GM12878 (cell line): Measurements from ENCODE around the gene PAEP. TPM values are rescaled to one million over a fixed set of nuclear protein-coding genes. Genes with fewer than 3 reads are reported as not detected.

ENCODE experiments used
- ATAC-seq: fragments of 200-7000 bp; cut with Tn5 transposase; 3 replicates; pipeline ENCODE4 v1.9.1; 2020; ENCODE audit warnings: mild to moderate bottlenecking, moderate library complexity
- BruUV-seq: library from RNA; stranded (reverse); fragments of 400-500 nt; replicated peaks from 2 replicates; lab custom pipeline; 2021; lab: Mats Ljungman, UMichigan
- CTCF ChIA-PET: fragments of 300-600 bp; sonication (Branson Sonifier 250); formaldehyde crosslinking; extraction: SDS; loops from one replicate; lab custom pipeline; 2021; ENCODE audit warnings: inconsistent platforms; lab: Yijun Ruan, JAX
- POLR2A ChIA-PET: fragments of 350-600 bp; formaldehyde crosslinking; extraction: SDS; loops from one replicate; lab custom pipeline; 2021; ENCODE audit warnings: inconsistent platforms; lab: Charles Lee
- RAD21 ChIA-PET: fragments of 300-600 bp; sonication (Branson Sonifier 250); formaldehyde crosslinking; loops from one replicate; lab custom pipeline; 2023; ENCODE audit warnings: antibody characterized with exemption; ENCODE audit not compliant: unreplicated experiment; lab: Charles Lee
- SMC1A ChIA-PET: fragments of 300-600 bp; sonication (Branson Sonifier 250); formaldehyde crosslinking; loops from one replicate; lab custom pipeline; 2023; ENCODE audit not compliant: unreplicated experiment, uncharacterized antibody; lab: Charles Lee
- DNase-seq: peaks from one replicate; pipeline ENCODE4 v3.0.0-alpha.2; 2011; ENCODE audit warnings: low read depth, low spot score
- FAIRE-seq: peaks from 3 replicates; lab custom pipeline; 2011; peaks lifted over from hg19 to GRCh38; lab: Jason Lieb, UNC
- H2AFZ ChIP-seq: 2 replicates; pipeline ENCODE4 v1.6.0; 2011; ENCODE audit warnings: low read depth, low read length, control low read depth; ENCODE audit not compliant: control insufficient read depth
- H3K27ac ChIP-seq: 2 replicates; pipeline ENCODE4 v1.5.1; 2011; ENCODE audit warnings: control low read depth; ENCODE audit not compliant: control insufficient read depth, insufficient read depth
- H3K27me3 ChIP-seq, 2 experiments: replicated peaks in 1 of 2; 2 replicates each; pipeline versions ENCODE4 v1.6.0 to v1.6.1; 2011; ENCODE audit warnings: low read length in 1 of 2; ENCODE audit not compliant: control insufficient read depth in 2 of 2, insufficient read depth in 2 of 2
- H3K36me3 ChIP-seq, 2 experiments: 2 replicates each; pipeline ENCODE4 v1.5.1; 2011; ENCODE audit warnings: low read length in 1 of 2; ENCODE audit not compliant: control insufficient read depth in 2 of 2, insufficient read depth in 2 of 2
- H3K4me1 ChIP-seq: 2 replicates; pipeline ENCODE4 v1.6.1; 2011; ENCODE audit warnings: mild to moderate bottlenecking, low read length, moderate library complexity, mixed read lengths; ENCODE audit not compliant: control insufficient read depth, insufficient read depth
- H3K4me2 ChIP-seq: 2 replicates; pipeline ENCODE4 v1.6.0; 2011; ENCODE audit warnings: control low read depth; ENCODE audit not compliant: control insufficient read depth, insufficient read depth
- H3K4me3 ChIP-seq: fragments of 200-600 bp; sonication (generic); 2 replicates; pipeline ENCODE4 v1.5.1; 2016
- H3K79me2 ChIP-seq: 2 replicates; pipeline ENCODE4 v1.6.0; 2011; ENCODE audit warnings: low read length; ENCODE audit not compliant: control insufficient read depth, insufficient read depth
- H3K9ac ChIP-seq: 2 replicates; pipeline ENCODE4 v1.8.0; 2011; ENCODE audit warnings: low read length, control low read depth, mixed read lengths; ENCODE audit not compliant: control insufficient read depth, insufficient read depth
- H3K9me3 ChIP-seq: replicated peaks from 3 replicates; pipeline ENCODE4 v1.5.1; 2011; ENCODE audit warnings: mild to moderate bottlenecking, low read length; ENCODE audit not compliant: control insufficient read depth, insufficient read depth
- H4K20me1 ChIP-seq: 2 replicates; pipeline ENCODE4 v1.6.0; 2011; ENCODE audit not compliant: control insufficient read depth, insufficient read depth
- BMI1 ChIP-seq: fragments of 450-650 bp; IDR thresholded peaks from 2 replicates; pipeline ENCODE4 v1.6.1; 2016; ENCODE audit warnings: mild to moderate bottlenecking, moderate library complexity, borderline replicate concordance
- IKZF1 ChIP-seq: fragments of 450-650 bp; conservative IDR thresholded peaks from 2 replicates; pipeline ENCODE4 v1.6.1; 2017; ENCODE audit warnings: antibody characterized with exemption, mild to moderate bottlenecking
- MTA3 ChIP-seq: IDR thresholded peaks from 2 replicates; pipeline ENCODE4 v1.6.1; 2012; ENCODE audit warnings: low read length, inconsistent platforms, borderline replicate concordance
- NFIC ChIP-seq: IDR thresholded peaks from 2 replicates; pipeline ENCODE4 v1.6.1; 2012; ENCODE audit warnings: low read depth, mild to moderate bottlenecking, inconsistent platforms, low read length, moderate library complexity
- SIX5 ChIP-seq: IDR thresholded peaks from 2 replicates; pipeline ENCODE4 v1.6.1; 2011; ENCODE audit warnings: mild to moderate bottlenecking, low read depth, low read length, moderate library complexity; ENCODE audit not compliant: severe bottlenecking
- SUPT20H ChIP-seq: IDR thresholded peaks from 2 replicates; pipeline ENCODE4 v1.6.1; 2011; ENCODE audit warnings: low read depth, mild to moderate bottlenecking, low read length, moderate library complexity, borderline replicate concordance; ENCODE audit not compliant: control insufficient read depth
- YY1 ChIP-seq: IDR thresholded peaks from 2 replicates; pipeline ENCODE4 v1.6.1; 2011; ENCODE audit warnings: low read depth, mild to moderate bottlenecking, low read length
- ZNF687 ChIP-seq: fragments of 450-650 bp; IDR thresholded peaks from 2 replicates; pipeline ENCODE4 v1.6.1; 2017; ENCODE audit warnings: mild to moderate bottlenecking, moderate library complexity
- WGBS: methylation state at CpG from one replicate; pipeline ENCODE4 v1.1.6; 2016; ENCODE audit warnings: low lambda C conversion rate; ENCODE audit not compliant: insufficient replicate concordance, insufficient coverage; ENCODE audit errors: missing lambda C conversion rate; 5-methylcytosine and 5-hydroxymethylcytosine counted together
- in situ Hi-C: fragments of 300-500 bp; cut with MboI; formaldehyde crosslinking; loops from 9 replicates; pipeline ENCODE4 v1.14.3; 2018; ENCODE audit warnings: mixed read lengths
- intact Hi-C: fragments of 100-400 bp; cut with micrococcal nuclease; formaldehyde crosslinking; loops from one replicate; pipeline ENCODE4 v1.14.2; 2022; ENCODE audit not compliant: unreplicated experiment
- polyA plus RNA-seq, 11 experiments: library from polyadenylated mRNA; depleted of rRNA in 4 of 11; unstranded in 6 of 11; stranded (reverse) in 5 of 11; fragments of >200 nt; fragmentation: Nextera tagmentation in 4 of 11; fragmentation: Illumina TruSeq in 1 of 11; extraction: Ambion mirVana in 4 of 11; extraction: Trizol in 1 of 11; gene quantifications; 1 replicate in 1 of 11; 2 replicates in 10 of 11; pipeline versions ENCODE4 v1.2.1 to v1.2.3, GENCODE V29; 2011 to 2016; ENCODE audit warnings: inconsistent platforms in 2 of 11, missing spikeins in 2 of 11, low read depth in 1 of 11
- total RNA-seq, 4 experiments: library from RNA; depleted of rRNA in 3 of 4; stranded (reverse); fragments of >200 nt in 3 of 4; fragmentation: Illumina TruSeq in 1 of 4; extraction: Trizol in 1 of 4; gene quantifications; 2 replicates each; pipeline versions ENCODE4 v1.2.1 to v1.2.3, GENCODE V29; 2013 to 2021

Gene PAEP
- total and polyA plus RNA-seq, 10 of the 15 experiments (the other 5 are each of a cell fraction or from before 2014, with no cell fraction given): not detected

- SMC1A ChIA-PET: no interaction called here
- no TSS peak for BruUV-seq
- H3K4me3 ChIP-seq: no peak overlapping the region
Observed at GRCh38 chr9:135611875-135612209, 50.3 kb downstream of the PAEP start.

More at GRCh38 chr9:135611875-135612209, 50.3 kb downstream of the PAEP start:
- WGBS: 17% methylated on average over 4 of the region's 4 CpGs
- POLR2A ChIA-PET: no interaction called here
- intact Hi-C loops (no loop called here), in situ Hi-C loops (no loop called here)
- no peaks in the 10 kb centered on the region for H3K36me3 ChIP-seq
- no peak overlapping the region for H3K27ac ChIP-seq
- no peaks in the 10 kb centered on the region for H3K79me2 ChIP-seq
- DNase-seq (no peak), FAIRE-seq (no peak), ATAC-seq (no peak)
- no peak overlapping the region for H3K4me2 ChIP-seq
- CTCF ChIA-PET: no interaction called here
- no peak overlapping the region for H3K9ac ChIP-seq
- H3K9me3 ChIP-seq: no peaks in the 10 kb centered on the region
- no peak overlapping the region for H2AFZ ChIP-seq
- no peaks in the 10 kb centered on the region for H4K20me1 ChIP-seq
- RAD21 ChIA-PET: no interaction called here
- no peaks in the 10 kb centered on the region for H3K4me1 ChIP-seq
- TF ChIP-seq BMI1 (no peak), YY1 (no peak), IKZF1 (no peak), ZNF687 (no peak), SIX5 (no peak), SUPT20H (no peak), NFIC (no peak), MTA3 (no peak)
- no peaks in the 10 kb centered on the region for H3K27me3 ChIP-seq
